ENCODE data around the gene STEAP3.

Gene STEAP3

GRCh38 chr2:119227346-119227745 is 3.7 kb downstream of the STEAP3 start:
- Mint-ChIP-seq H3K36me3 (ENCODE audit: low read depth) (no peaks in the 10 kb centered on the region), H3K4me3 (no peak overlapping the region), H3K27ac (no peak overlapping the region), H3K9me3 (no peaks in the 10 kb centered on the region), H3K4me1 (ENCODE audit: low read depth) (no peaks in the 10 kb centered on the region), H3K27me3 (ENCODE audit: low read depth) (peaks cover 33% of the 10 kb centered on the region)

GRCh38 chr2:119228136-119228535 is 4.5 kb downstream of the STEAP3 start:
- peaks cover 26% of the 10 kb centered on the region for H3K27me3 Mint-ChIP-seq (ENCODE audit: low read depth)
- H3K36me3 Mint-ChIP-seq (ENCODE audit: low read depth): no peaks in the 10 kb centered on the region
- no peaks in the 10 kb centered on the region for H3K4me1 Mint-ChIP-seq (ENCODE audit: low read depth)
- no peak overlapping the region for H3K27ac Mint-ChIP-seq
- H3K4me3 Mint-ChIP-seq: no peak overlapping the region
- H3K9me3 Mint-ChIP-seq: no peaks in the 10 kb centered on the region

DNA sequence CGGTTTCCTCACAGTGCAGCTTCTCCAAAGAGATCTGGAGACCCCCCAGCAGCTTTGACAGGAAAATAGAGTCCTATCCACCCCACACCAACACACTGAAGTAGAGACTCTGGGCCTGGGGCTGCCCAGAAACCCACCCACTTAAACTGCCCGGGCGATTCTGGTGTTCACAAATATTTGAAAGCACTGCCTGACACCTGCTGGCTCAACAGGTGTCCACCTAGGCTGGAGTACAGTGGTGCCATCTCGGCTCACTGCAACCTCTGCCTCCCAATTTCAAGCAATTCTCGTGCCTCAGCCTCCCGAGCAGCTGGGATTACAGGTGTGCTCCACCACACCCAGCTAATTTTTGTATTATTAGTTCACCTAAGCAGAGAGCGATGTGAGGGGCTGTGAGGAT is 5.3 kb downstream of the STEAP3 start:
- no peak overlapping the region for H3K27ac Mint-ChIP-seq
- no peak overlapping the region for H3K4me3 Mint-ChIP-seq
- no peaks in the 10 kb centered on the region for H3K9me3 Mint-ChIP-seq
- H3K36me3 Mint-ChIP-seq (ENCODE audit: low read depth): no peaks in the 10 kb centered on the region
- no peaks in the 10 kb centered on the region for H3K4me1 Mint-ChIP-seq (ENCODE audit: low read depth)
- peaks cover 24% of the 10 kb centered on the region for H3K27me3 Mint-ChIP-seq (ENCODE audit: low read depth)

DNA sequence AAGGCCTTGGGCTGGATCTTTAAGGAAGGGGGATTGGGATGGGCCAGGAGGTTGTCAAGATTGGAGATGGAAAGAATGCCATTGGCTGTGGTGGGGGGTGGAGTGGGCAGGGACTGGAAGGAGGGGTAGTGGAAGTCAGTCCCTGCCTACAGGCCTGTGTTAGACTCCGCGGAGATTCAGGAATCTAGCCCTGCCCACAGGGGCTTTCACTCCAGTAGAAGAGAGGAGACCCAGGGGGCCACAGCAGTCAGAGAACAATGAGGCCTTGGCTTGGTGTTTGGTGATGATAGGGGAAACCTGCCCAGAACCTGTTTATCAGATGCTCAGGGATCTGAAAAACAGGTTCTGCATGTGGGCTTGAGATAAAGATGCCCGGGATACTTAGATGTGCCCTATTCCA is 6.1 kb downstream of the STEAP3 start:
- H3K27ac Mint-ChIP-seq: no peak overlapping the region
- no peak overlapping the region for H3K4me3 Mint-ChIP-seq
- H3K4me1 Mint-ChIP-seq (ENCODE audit: low read depth): no peaks in the 10 kb centered on the region
- no peaks in the 10 kb centered on the region for H3K36me3 Mint-ChIP-seq (ENCODE audit: low read depth)
- peaks cover 20% of the 10 kb centered on the region for H3K27me3 Mint-ChIP-seq (ENCODE audit: low read depth)
- H3K9me3 Mint-ChIP-seq: no peaks in the 10 kb centered on the region

DNA sequence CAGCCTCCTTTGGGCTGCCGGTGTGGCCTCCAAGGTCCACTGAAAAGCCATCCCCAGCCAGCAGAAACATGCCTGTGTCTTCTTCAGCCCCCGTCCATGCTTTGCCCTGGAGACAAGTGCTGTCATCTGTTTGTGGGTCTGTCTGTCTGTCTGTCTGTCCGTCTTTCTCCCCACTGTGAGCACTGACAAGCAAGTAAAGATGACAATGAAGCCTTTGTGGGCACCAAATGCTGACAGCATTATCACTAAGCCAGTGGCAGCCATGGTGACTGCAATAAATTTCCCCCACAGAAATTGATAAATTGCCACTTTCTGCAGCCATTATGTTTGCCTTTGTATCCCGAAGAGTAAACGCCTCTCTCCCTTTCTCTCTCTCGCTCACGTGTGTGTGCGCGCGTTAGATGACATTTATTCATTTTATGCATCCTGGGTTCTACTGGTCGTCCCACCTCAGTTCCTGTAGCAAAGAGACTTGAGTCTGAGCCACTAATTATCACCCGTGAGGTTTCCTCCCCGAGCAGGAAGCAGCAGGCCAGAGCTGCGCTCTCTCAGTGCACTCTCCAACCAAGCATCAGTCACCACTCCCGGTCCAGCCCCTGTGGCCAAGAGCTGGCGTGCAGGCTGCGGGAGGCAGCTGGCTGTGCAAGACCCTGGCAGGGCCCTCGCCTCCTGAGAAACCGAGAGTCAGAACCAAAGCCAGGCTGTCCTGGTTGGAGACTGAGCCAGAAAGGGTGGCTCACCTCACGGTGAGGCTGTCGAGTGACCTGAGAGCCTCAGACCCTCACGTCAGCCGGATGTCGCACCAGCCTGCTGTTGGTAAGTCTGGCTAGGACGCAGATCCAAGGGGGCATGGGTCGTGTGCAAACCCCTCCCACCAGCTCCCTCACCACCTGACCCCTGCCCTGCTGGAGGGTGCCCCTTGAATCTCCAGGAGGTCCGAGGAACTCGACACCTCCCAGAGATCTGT is 6.9 kb downstream of the STEAP3 start:
- Mint-ChIP-seq H3K27me3 (ENCODE audit: low read depth) (peaks cover 12% of the 10 kb centered on the region), H3K9me3 (no peaks in the 10 kb centered on the region), H3K4me3 (no peak overlapping the region), H3K27ac (no peak overlapping the region), H3K4me1 (ENCODE audit: low read depth) (no peaks in the 10 kb centered on the region), H3K36me3 (ENCODE audit: low read depth) (no peaks in the 10 kb centered on the region)

DNA sequence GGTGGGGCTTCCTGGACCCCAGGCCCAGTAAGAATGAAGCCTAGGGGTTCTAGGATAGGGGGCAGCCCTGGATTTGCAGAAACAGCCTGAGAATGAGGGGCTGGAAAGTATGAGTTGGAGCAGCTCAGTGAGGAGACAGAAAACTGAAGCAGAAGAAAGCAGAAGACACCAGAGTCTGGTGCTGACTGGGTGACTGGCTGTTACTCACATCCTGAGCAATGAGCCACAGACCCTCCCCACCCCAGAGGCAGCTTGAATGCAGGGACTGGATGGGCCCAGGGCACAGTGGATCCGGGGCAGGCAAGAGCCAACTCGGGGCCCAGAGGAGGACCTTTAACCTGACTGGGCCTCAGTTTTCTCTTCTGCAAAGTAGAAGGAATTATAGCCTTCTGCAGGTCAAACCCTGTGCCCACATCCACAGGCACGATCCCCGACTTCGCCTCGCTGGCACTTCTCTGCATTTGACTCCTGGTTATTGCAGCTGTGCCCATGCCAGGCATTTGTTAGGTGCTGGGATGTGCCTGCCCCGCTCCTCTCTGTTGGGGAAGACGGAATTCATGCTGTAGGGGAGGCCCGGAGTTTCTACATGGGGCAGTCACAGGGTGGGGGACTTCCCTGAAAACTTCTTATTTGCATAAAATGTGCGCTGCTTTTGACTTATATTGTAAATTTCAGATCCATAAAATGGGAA is 8.5 kb downstream of the STEAP3 start:
- Mint-ChIP-seq H3K4me3 (no peak overlapping the region), H3K27me3 (ENCODE audit: low read depth) (no peaks in the 10 kb centered on the region), H3K27ac (no peak overlapping the region), H3K4me1 (ENCODE audit: low read depth) (no peaks in the 10 kb centered on the region), H3K36me3 (ENCODE audit: low read depth) (no peaks in the 10 kb centered on the region), H3K9me3 (no peaks in the 10 kb centered on the region)

- H3K27ac Mint-ChIP-seq: no peak overlapping the region
- no peaks in the 10 kb centered on the region for H3K4me1 Mint-ChIP-seq (ENCODE audit: low read depth)
- no peak overlapping the region for H3K4me3 Mint-ChIP-seq
- H3K36me3 Mint-ChIP-seq (ENCODE audit: low read depth): no peaks in the 10 kb centered on the region
- H3K27me3 Mint-ChIP-seq (ENCODE audit: low read depth): no peaks in the 10 kb centered on the region
- H3K9me3 Mint-ChIP-seq: no peaks in the 10 kb centered on the region
Observed at GRCh38 chr2:119232666-119232993, 9.0 kb downstream of the STEAP3 start.

GRCh38 chr2:119233326-119234020 is 9.8 kb downstream of the STEAP3 start:
- no peak overlapping the region for H3K4me3 Mint-ChIP-seq
- H3K4me1 Mint-ChIP-seq (ENCODE audit: low read depth): no peaks in the 10 kb centered on the region
- H3K36me3 Mint-ChIP-seq (ENCODE audit: low read depth): no peaks in the 10 kb centered on the region
- no peaks in the 10 kb centered on the region for H3K9me3 Mint-ChIP-seq
- H3K27ac Mint-ChIP-seq: no peak overlapping the region
- H3K27me3 Mint-ChIP-seq (ENCODE audit: low read depth): no peaks in the 10 kb centered on the region

GRCh38 chr2:119234021-119235019 is 10.7 kb downstream of the STEAP3 start:
- no peaks in the 10 kb centered on the region for H3K4me1 Mint-ChIP-seq (ENCODE audit: low read depth)

GRCh38 chr2:119236796-119237195 is 13.2 kb downstream of the STEAP3 start:
- Mint-ChIP-seq H3K27ac (no peak overlapping the region), H3K27me3 (ENCODE audit: low read depth) (no peaks in the 10 kb centered on the region), H3K4me3 (no peak overlapping the region), H3K4me1 (ENCODE audit: low read depth) (no peaks in the 10 kb centered on the region), H3K9me3 (no peaks in the 10 kb centered on the region), H3K36me3 (ENCODE audit: low read depth) (no peaks in the 10 kb centered on the region)

More at GRCh38 chr2:119234021-119235019, 10.7 kb downstream of the STEAP3 start:
- Mint-ChIP-seq H3K27me3 (ENCODE audit: low read depth) (no peaks in the 10 kb centered on the region), H3K36me3 (ENCODE audit: low read depth) (no peaks in the 10 kb centered on the region), H3K4me3 (no peak overlapping the region), H3K27ac (no peak overlapping the region), H3K9me3 (no peaks in the 10 kb centered on the region)

DNA sequence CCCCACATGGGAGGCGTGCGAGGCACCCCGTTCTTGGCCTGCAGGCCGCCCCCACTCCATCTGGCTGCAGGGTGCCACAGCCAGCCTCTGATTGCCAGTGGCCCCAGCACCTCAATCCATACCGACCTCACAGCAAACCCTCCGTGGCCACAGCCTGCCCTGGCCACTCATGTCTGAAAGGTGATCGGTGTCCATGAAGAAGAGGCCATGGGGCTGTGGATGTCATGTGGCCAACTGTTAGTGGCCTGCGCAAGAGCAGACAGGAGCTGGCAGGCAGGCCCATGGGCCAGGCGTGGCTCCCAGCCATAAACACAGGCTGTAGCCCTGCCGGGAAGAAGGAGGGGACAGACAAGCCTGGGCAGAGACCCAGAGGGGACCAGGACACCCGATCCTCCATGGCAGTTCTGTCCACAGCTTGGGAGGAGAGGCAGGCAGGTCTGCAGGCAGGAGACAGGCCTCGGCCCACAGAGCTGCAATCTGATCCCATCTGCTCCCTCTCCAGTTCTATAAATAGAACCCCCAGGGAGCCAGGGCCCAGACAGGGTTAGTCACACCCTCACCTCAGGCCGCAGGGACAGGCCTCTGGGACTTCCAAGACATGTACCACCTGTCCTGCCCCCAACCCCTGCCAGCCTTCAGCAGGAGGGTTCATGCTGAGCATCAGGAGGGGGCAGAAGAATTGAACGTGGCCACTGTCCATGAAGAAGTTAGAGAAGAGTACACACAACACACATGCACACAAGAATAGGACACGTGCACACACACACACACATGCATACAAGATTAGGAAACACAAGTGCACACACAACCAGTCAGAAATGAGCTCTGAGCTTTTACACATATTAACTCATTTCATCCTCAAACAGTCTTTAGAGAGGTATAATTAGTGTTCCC is 16.9 kb downstream of the STEAP3 start:
- Mint-ChIP-seq H3K9me3 (no peaks in the 10 kb centered on the region), H3K27me3 (ENCODE audit: low read depth) (no peaks in the 10 kb centered on the region), H3K4me3 (no peak overlapping the region), H3K4me1 (ENCODE audit: low read depth) (no peaks in the 10 kb centered on the region), H3K36me3 (ENCODE audit: low read depth) (no peaks in the 10 kb centered on the region), H3K27ac (no peak overlapping the region)

DNA sequence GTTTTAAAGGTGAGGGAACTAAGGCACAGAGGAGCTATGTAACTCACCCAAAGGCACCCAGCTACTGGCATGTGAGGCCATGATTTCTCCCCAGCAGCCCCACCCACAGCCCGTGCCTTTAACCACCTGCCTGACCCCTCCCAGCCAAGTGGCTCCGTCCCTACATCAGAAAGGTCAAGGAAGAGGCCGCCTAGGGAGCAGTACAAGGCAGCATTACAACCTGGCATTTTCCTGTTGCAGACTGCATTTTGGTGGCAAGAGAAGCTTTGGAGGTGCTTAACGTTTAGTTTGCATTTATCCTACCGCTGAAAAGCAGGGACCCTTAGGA is 17.5 kb downstream of the STEAP3 start:
- no peak overlapping the region for H3K27ac Mint-ChIP-seq
- no peak overlapping the region for H3K4me3 Mint-ChIP-seq
- no peaks in the 10 kb centered on the region for H3K36me3 Mint-ChIP-seq (ENCODE audit: low read depth)

More for the DNA sequence above, 17.5 kb downstream of the STEAP3 start:
- H3K27me3 Mint-ChIP-seq (ENCODE audit: low read depth): no peaks in the 10 kb centered on the region
- no peaks in the 10 kb centered on the region for H3K9me3 Mint-ChIP-seq
- H3K4me1 Mint-ChIP-seq (ENCODE audit: low read depth): no peaks in the 10 kb centered on the region
